ENCODE measurements around the gene LETMD1.
"Not testable (repeated sequence)": the region's sequence is repeated elsewhere in the genome, so short reads cannot be mapped to it uniquely, and the experiment has no call there.

The LETMD1 gene

DNA sequence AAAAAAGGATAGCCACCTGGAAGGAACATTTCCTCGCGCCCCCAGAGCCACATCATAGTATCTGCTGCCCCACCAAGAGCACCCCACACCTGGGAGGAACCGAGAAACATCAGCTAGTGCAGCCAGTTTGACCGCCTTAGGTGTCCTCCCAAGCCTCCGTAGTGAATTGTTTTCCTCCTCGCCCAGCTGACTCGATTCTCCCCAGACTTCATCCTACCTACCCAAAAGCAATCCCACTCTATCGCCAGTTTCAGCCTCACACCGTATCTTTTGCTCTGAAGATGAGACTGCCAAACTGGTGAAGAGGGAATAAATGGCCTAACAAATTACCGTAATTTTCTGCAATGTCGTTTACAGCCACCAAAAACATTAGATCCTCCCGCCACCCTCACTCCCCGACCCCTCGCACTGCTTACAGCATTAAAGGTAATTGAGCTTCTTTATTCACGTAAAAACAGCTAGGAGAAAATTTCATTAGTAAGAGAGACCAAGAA lies 20.7 kb upstream of the LETMD1 start:
- no peak for DNase-seq

- peak; percentile 38 for DNase-seq
Measured at GRCh38 chr12:51028126-51028812, 19.9 kb upstream of the LETMD1 start.

GRCh38 chr12:51028813-51029150 lies 19.3 kb upstream of the LETMD1 start:
- DNase-seq, result no peak

DNA sequence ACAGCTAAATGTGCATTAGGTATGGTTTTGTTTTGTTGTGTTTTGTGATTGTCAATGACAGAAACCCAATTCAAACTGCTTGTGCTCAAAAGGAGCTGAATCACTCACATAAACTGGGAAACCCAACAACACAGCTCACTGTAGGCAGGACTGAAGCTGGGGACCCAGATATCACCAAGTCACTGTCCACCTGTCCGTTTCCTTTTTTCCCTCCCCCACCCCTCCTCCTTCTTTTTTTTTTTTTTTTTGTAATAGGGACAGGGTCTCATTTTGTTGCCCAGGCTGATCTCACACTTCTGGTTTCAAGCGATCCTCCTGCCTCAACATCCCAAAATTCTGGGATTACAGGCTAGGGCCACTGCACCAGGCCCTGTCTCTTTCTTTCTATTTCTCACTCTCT lies 15.1 kb upstream of the LETMD1 start:
- no peak for DNase-seq

GRCh38 chr12:51033457-51034089 lies 14.6 kb upstream of the LETMD1 start:
- no peak for DNase-seq

DNA sequence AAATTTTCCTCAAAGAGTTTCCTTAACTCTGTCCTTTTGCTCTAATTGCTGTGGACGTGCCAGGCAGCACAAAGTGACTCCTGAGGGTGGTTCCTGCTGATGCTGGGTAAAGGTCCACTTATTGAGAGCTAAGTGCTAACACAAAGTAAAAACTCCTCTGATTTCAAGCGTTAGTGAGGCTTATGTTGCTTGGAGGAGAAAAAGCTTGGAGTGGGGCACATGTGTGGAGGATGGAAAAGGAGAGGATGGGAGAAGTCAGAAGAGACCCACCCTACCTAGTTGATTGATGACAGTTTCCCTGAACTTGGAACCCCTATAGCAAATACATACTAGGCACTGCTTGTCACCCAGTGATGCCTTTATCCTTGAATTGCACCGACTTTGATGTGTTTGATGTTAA lies 11.8 kb upstream of the LETMD1 start:
- DNase-seq, result no peak

DNA sequence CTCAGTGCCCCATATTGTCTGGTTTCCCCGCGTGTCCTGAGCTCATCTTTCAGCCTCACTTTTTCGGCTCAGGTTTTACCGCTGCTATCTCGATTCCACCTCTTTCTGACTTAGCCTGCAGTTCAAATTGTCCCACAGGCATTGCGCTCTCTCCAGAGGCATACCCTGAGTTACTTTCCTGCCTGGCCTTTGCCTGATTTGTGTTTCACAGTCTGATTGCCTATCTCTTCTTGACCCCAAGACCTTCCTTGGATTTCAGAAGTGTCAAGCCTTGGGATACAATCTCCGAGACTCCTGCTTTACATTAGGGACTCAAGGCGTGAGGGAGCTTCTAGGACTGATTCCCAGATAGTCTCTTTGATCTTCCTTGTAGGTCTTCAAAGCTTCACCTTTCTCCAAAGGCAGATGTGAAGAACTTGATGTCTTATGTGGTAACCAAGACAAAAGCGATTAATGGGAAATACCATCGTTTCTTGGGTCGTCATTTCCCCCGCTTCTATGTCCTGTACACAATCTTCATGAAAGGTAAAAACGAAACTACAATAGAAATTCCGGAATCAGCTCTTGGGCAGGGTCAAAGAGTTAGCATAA lies 629 bp downstream of the LETMD1 start:
- no peak for DNase-seq

DNA sequence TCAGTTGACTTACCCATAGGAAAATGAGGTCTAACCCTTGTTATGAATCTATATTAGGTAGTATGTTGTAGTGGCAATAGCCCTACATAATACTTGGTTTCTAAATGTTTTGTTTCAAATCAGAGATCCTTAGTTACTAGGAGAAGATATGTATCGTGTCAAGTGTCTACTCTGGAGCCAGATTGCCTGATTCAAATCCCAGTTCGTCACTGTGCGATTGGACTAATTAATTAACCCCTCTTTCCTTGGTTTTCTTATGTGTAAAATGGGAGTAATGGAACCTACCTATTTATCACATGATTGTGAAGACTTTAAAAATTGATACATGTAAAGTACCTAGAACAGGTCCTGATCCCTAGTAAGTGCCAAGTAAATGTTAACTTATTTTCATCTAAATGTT lies 1.4 kb downstream of the LETMD1 start:
- DNase-seq, result no peak

DNA sequence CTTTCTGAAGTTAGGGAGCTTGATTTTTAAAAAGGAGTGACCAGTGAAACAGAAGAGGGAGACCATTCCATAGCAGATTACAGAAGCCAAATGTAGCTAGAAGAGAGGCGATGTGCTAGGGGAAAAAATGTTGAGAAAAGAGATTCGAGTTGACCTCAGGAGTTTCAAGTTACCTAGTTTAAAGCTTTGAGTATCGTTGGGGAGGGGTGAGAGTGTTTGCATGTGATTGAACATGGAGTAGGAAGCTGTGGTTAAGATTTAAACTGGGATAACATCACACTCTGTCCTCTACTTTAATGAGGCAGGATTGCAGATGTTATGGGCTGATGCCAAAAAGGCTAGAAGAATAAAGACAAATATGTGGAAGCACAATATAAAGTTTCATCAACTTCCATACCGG lies 3.7 kb downstream of the LETMD1 start:
- no peak for DNase-seq

DNA sequence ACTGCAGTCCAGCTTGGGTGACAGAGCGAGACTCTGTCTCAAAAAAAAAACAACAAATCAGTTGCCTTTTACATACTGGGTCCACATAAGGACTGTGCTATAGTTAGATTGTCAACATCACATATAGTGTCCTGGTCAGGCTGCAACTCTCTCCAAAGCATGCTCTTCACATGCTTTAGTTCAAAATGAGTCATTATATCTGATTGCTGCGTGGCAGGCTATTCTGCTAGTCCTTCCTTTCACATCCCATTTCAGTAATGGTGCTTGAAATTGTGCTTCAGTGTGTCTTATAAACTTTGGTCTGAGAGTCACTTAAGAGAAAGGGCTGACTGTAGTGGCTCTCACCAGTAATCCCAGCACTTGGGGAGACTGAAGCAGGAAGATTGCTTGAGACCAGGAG lies 6.9 kb downstream of the LETMD1 start:
- DNase-seq, result no peak

GRCh38 chr12:51056242-51056641 lies 8.1 kb downstream of the LETMD1 start:
- no peak for DNase-seq

- no peak for DNase-seq
Measured at GRCh38 chr12:51059086-51059485, 11.0 kb downstream of the LETMD1 start.

- DNase-seq, result no peak
Measured at GRCh38 chr12:51062631-51063397, 14.7 kb downstream of the LETMD1 start.

DNA sequence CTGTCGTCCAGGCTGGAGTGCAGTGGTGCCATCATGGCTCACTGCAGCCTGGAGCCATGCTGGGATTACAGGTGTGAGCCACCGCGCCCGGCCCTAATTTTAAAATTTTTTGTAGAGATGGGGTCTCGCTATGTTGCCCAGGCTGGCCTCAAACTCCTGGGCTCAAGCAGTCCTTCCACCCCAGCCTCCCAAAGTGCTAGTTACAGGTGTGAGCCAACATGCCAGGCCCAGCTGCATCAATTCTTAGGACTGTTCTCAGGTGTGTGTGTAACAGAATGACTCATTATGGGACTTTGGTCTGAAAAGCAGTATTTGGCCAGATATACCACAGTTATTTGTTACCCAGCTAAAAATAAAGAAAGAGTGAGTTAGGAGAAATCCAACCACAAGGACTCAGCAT lies 17.4 kb downstream of the LETMD1 start:
- no peak for DNase-seq

GRCh38 chr12:51067229-51067628 lies 19.1 kb downstream of the LETMD1 start:
- no peak for DNase-seq

DNA sequence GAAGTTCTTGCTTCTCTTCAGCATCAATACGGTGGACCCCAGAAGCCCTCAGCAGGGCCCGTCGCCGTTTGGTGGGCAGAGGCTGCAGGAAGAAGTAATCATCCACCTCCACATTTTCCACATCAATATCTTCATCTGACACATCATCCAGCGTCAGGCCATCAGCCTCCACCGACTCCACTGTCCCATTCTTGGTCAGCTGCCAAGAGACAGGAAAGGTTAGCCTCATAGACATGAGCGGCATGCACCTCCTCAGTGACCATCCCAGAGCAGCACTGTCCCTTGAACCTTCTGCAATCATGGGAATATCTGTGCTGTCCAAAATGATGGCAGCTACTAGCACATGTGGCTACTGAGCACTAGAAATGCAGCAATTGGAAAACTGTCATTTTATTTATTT lies 19.6 kb downstream of the LETMD1 start:
- DNase-seq, result no peak

DNA sequence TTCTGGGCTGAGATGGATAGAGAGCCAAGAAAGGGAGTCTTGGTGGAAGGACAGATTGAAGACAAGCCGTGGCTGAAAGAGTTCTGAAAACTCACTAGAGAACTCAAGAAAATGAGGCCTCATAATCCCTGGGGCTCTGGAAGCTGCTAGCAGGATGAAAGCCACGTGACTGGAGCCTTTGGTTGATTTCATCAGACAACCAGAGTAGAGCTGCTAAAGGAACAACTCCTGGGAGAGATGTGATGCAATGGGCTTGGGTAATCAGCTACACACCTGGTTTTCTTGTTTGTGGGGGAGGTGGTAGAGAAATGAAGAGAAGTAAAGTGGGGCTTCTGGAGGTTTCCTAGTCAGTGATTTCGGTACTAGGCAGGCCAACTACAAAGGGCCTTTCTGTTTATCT lies 21.9 kb downstream of the LETMD1 start:
- DNase-seq, result no peak

- no peak for DNase-seq
Measured at GRCh38 chr12:51071663-51072062, 23.5 kb downstream of the LETMD1 start.

GRCh38 chr12:51075390-51075789 lies 27.3 kb downstream of the LETMD1 start:
- no peak for DNase-seq

- DNase-seq, result no peak
Measured at GRCh38 chr12:51076236-51076930, 28.3 kb downstream of the LETMD1 start.

DNA sequence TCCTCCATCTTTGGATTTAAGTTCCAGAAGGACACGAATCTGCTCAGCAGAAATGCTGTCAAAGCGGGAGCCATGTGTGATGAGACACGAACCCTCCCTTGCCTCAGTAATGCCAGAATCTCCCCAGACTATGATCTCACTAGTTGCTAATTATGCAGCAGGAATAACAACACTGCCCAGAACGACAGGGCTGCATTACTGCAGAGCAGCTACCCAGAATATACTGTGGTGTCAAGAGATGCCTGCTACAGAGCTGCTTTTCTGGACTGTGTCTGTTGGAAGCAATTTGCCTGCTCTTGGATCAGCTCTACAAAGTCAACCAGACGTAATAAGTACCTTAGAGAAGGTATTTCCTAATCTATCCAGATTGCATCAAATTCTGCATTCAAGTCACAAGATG lies 29.8 kb downstream of the LETMD1 start:
- DNase-seq, result no peak

- not testable (repeated sequence) for DNase-seq
Measured at GRCh38 chr12:51078346-51078745, 30.2 kb downstream of the LETMD1 start.

- DNase-seq, result not testable (repeated sequence)
Measured at GRCh38 chr12:51078866-51079265, 30.7 kb downstream of the LETMD1 start.
